Mammary epithelial cell (primary cell): Measurements from ENCODE around the gene PROC.

ENCODE experiments used
- CTCF ChIP-seq, 2 donors: IDR thresholded peaks in 1 of 2; conservative IDR thresholded peaks in 1 of 2; 2 replicates each; pipeline ENCODE4 v1.5.1; 2011 to 2012; ENCODE audit warnings: inconsistent platforms in 2 of 2, low read length in 2 of 2, mild to moderate bottlenecking in 2 of 2, control low read depth in 1 of 2, low read depth in 1 of 2; ENCODE audit not compliant: insufficient read depth in 1 of 2; ENCODE audit errors: extremely low read depth in 1 of 2
- EZH2 ChIP-seq: IDR thresholded peaks from 2 replicates; pipeline ENCODE4 v1.6.1; 2012; ENCODE audit warnings: low read length, inconsistent platforms, borderline replicate concordance

DNA sequence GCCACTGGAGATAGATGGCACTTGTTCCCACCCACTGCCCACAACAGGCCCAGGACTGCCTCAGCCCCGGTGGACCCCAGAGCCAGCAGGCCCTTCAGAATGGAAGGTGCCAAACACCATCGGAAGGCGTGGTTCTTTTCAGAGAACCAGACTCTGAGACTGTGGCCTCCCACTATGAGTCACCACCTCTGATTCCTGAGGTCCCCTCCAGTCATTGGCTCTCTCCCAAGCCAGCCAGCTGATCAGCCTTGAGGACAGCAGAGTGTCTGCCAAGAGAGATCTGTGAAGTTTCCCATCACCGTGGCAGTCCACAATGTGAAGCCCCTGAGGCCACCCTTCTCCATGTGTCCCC lies 20.0 kb upstream of the PROC start:
- no peak for TF ChIP-seq CTCF (conservative IDR thresholded peaks at IDR 0.05 in 1 of 2, IDR thresholded peaks at IDR 0.05 in 1 of 2; ENCODE audit: extremely low read depth in 1 of 2, insufficient read depth in 1 of 2, low read depth in 1 of 2, low read length in 2 of 2)
- TF ChIP-seq EZH2: no peak
